ENCODE measurements around the gene NHSL1. TPM values are rescaled to one million over a fixed set of nuclear protein-coding genes. Genes with fewer than 3 reads are reported as not detected.

The NHSL1 gene
- total RNA-seq, 2 donors from 2014 or later, result 2.1 to 10.7 TPM

GRCh38 chr6:138480279-138480949 lies 18.9 kb downstream of the NHSL1 start:
- Histone ChIP-seq H3K4me1 (replicated peaks) (peaks cover 3% of the 10 kb centered on the region), H3K27me3 (replicated peaks; ENCODE audit: insufficient read depth) (no peaks in the 10 kb centered on the region), H3K27ac (no peak overlapping the region), H3K9me3 (no peaks in the 10 kb centered on the region), H3K4me3 (no peak overlapping the region), H3K36me3 (no peaks in the 10 kb centered on the region)
- TF ChIP-seq CTCF (IDR thresholded peaks at IDR 0.05) (no peak), POLR2AphosphoS5 (IDR thresholded peaks at IDR 0.05) (no peak), POLR2A (IDR thresholded peaks at IDR 0.05) (no peak)
- whole genome bisulfite sequencing, result 94% methylated on average over 6 of the region's 6 CpGs
- intact Hi-C loops (cut with DNase I), result no loop called here
- DNase-seq (ENCODE audit: low spot score), result no peak

GRCh38 chr6:138477913-138478539 lies 21.3 kb downstream of the NHSL1 start:
- H3K36me3 ChIP-seq, result no peaks in the 10 kb centered on the region
- H3K4me3 ChIP-seq, result no peak overlapping the region
- H3K9me3 ChIP-seq, result no peaks in the 10 kb centered on the region
- intact Hi-C loops (cut with DNase I), result no loop called here
- peaks cover 3% of the 10 kb centered on the region for H3K4me1 ChIP-seq (replicated peaks)
- DNase-seq (ENCODE audit: low spot score), result peak; percentile 19
- H3K27ac ChIP-seq, result no peak overlapping the region
- TF ChIP-seq CTCF (IDR thresholded peaks at IDR 0.05) (no peak), POLR2A (IDR thresholded peaks at IDR 0.05) (no peak), POLR2AphosphoS5 (IDR thresholded peaks at IDR 0.05) (peak; percentile 37)
- H3K27me3 ChIP-seq (replicated peaks; ENCODE audit: insufficient read depth), result no peaks in the 10 kb centered on the region
- WGBS, result 64% methylated on average over 4 of the region's 4 CpGs

GRCh38 chr6:138476116-138476515 lies 23.2 kb downstream of the NHSL1 start:
- intact Hi-C loops (cut with DNase I), result no loop called here
- DNase-seq (ENCODE audit: low spot score), result no peak
- H3K27ac ChIP-seq, result no peak overlapping the region
- TF ChIP-seq CTCF (IDR thresholded peaks at IDR 0.05) (no peak), POLR2A (IDR thresholded peaks at IDR 0.05) (no peak), POLR2AphosphoS5 (IDR thresholded peaks at IDR 0.05) (no peak)
- no peaks in the 10 kb centered on the region for H3K36me3 ChIP-seq
- H3K27me3 ChIP-seq (replicated peaks; ENCODE audit: insufficient read depth), result no peaks in the 10 kb centered on the region
- no peak overlapping the region for H3K4me3 ChIP-seq
- H3K4me1 ChIP-seq (replicated peaks), result peaks cover 3% of the 10 kb centered on the region
- no peaks in the 10 kb centered on the region for H3K9me3 ChIP-seq

GRCh38 chr6:138473144-138473543 lies 26.1 kb downstream of the NHSL1 start:
- Histone ChIP-seq H3K27me3 (replicated peaks; ENCODE audit: insufficient read depth) (no peaks in the 10 kb centered on the region), H3K4me1 (replicated peaks) (no peaks in the 10 kb centered on the region), H3K36me3 (no peaks in the 10 kb centered on the region), H3K9me3 (no peaks in the 10 kb centered on the region), H3K4me3 (no peak overlapping the region), H3K27ac (no peak overlapping the region)
- TF ChIP-seq CTCF (IDR thresholded peaks at IDR 0.05), result no peak
- TF ChIP-seq POLR2A (IDR thresholded peaks at IDR 0.05), result no peak
- no peak for TF ChIP-seq POLR2AphosphoS5 (IDR thresholded peaks at IDR 0.05)
- DNase-seq (ENCODE audit: low spot score), result no peak
- 96% methylated on average over 9 of the region's 9 CpGs for WGBS
- intact Hi-C loops (cut with DNase I), result no loop called here

Measured in prostate gland (tissue), 2 donors.